IPS-11a (cell line): Measurements from ENCODE around the gene SPATA2L.

Experiments used
- H3K4me3 ChIP-seq: one replicate; pipeline ENCODE4 v1.5.1; 2013; ENCODE audit warnings: low read depth, low read length, control low read depth

SPATA2L gene

DNA sequence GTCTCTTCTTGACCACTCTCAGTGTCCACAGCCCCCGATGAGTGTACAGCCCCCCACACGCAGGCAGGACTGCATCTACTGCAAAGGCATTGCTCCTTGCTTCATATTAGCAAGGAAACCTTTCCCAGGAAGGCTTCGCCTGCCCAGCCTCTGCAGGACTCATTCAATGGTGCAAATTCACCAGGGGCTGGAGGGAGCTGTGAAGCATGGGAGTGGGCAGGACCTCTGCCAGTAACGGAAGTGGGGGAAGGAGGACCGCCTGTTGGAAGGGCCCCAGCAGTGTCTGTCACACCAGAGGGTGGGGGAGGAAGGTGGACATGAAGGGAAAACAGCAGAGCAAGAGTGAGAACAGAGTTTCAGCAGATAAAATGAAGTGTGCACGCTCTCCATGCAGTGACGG lies 41.4 kb downstream of the SPATA2L start:
- H3K4me3 ChIP-seq = no peak overlapping the region

DNA sequence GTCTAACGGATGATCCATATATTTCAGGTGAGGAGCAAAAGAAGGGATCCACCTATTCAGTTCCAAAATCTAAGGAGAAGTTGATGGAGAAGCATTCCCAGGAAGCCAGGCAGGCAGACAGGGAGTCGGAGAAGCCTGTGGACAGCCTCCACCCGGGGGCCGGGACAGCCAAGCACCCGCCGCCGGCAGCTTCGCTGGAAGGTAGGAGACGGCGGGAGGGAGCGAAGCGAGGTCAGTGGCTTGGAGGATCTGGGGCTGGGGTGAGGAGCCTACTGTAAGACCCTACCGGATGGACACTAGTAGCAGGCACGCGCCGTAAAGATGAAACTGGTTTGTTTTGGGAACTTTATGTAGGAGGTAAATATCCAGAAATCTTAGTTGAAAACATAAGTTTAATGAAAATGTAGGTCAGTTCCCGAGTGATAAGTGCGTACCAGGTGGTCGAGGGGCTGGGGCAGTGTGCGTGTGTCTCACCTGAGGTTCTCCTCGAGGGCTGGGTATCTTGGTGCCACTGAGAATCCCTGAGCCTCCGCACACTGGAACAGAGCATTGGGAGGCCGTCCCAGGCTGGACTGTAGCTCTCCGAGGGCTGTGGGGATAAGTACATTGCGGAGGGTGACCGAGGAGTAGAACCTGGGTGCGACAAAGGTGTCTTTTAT lies 43.2 kb downstream of the SPATA2L start:
- H3K4me3 ChIP-seq = peak overlapping the region; percentile 87

DNA sequence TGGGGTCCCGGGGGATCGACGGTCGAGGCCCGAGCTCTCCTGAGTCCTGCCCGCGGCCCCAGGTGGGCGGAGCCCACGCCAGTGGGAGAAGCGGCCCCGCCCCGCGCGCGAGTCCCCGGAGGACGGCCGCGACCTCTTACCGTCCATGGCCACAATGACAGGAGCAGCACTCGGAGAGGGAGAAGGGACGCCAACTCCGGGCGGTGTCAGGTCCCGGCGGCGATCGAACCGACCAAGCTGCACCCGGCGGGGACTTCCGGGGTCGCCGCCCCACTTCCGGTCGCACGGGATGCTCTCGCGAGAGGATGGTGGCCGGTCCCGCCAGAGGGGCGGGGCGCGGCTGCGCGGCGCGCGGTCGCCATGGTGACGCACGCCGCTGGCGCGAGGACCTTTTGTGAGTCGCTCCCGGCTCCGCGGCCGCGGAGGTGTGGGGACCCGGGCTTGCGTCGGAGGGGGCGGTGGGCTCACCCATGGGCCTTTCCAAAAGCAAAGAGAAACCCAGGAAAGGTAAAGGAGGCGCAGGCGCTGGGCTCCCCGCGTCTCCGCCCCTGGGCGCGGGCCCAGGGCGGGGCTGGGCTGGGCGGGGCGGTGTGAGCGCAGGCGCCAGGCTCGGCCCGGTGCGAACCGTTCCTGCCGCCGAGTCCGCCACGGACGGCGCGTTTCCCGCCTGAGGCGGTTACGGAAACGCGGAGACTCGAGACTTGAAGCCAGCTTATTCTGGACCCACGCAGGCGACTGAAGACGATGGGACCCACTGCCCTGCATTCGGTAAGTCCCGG lies 43.9 kb downstream of the SPATA2L start, which contains the start of the genes CHMP1A and SPATA33:
TSS of gene CHMP1A (minus strand) at position 267 of the 779 bp plus-strand sequence. CDS start at position 147, 120 bp downstream.
TSS of gene SPATA33 (plus strand) at position 395 of the 779 bp plus-strand sequence. CDS start at position 471, 76 bp downstream.
- H3K4me3 ChIP-seq = peak within 1 kb of the TSS; percentile 87

DNA sequence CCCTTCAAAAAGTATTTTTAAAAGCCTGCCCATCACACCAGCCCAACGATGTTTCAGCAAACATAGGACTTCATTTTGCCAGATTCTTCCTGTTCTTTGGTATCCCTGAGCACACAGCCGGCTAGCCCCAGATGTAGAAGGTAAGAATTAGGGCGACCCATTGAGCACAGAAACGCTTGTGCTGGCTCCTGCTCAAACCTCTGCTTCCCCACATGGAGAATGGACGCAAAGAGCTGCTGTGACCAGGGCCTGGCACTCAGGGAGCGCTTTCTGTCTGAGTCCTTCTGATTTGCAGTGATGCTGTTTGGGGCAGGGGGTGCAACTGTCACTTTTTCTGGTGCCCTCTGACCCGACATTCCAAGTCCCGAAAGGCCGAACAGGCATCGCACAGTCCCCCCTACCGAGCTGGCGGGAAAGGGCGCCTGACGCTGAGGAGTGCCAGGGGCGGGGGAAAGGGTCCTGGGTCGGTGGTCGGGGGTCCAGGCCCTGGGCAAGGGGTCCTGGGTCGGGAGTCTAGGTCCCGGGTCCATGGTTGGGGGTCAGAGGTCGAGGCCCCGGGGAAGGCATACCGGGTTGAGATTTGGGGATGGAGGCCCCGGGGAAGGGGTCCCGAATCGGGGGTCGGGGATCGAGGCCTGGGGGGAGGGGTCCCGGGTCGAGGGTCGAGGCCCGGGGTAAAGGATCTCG lies 44.9 kb downstream of the SPATA2L start:
- H3K4me3 ChIP-seq = peak overlapping the region; percentile 87

DNA sequence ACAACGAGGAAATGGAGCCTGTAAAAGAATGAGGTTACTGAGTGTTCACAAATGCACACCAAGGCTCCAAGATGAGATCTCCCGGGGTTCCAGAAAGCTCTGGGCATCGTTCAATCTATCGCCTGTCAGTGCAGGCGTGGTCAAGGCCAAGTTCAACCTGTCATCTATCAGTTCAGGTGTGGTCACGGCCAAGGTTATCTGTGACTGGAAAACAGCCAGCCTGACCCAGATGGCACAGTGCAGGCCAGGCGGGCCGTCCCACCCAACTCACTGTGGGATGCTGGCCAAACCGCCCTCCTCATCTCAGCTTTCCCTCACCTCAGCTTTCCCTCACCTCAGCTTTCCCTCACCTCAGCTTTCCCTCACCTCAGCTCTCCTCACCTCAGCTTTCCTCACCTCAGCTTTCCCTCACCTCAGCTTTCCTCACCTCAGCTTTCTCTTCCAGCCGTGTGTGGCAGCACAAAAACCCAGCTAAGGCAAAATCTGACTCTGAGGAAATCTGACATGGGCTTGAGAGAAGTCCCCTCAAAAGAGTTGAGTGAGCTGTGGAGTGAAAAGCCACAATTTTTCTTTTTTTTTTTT lies 46.4 kb downstream of the SPATA2L start:
- H3K4me3 ChIP-seq = no peak overlapping the region

DNA sequence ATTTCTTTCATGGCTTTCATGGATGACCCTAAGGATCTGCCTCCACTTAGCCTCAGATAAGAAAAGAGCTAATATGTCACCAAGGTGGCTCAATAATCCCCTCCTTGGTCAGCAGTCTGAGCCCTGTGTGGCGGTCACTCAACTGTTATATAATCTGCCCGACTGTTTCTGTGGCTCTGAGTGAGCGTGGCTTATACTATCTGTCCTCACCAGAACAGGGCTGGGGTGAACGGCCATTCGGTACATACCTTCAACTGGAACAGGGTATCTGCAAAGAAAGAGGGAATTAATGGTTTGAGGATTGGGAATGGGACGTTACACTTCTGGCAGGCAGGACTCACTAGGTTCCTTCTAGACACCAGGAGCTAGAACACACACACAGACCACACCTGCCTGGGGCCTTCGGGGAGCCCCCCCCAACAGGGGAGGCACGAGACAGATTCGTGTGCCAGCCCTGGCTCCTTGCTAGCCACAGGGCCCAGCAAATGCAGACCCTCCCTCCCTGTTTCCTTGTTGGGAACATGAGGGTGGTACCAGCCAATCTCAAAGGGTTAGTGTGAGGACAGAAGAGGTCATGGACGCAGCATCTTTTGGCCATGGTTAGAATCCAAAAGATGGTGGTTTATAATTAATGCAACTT lies 47.7 kb downstream of the SPATA2L start:
- no peak overlapping the region for H3K4me3 ChIP-seq

DNA sequence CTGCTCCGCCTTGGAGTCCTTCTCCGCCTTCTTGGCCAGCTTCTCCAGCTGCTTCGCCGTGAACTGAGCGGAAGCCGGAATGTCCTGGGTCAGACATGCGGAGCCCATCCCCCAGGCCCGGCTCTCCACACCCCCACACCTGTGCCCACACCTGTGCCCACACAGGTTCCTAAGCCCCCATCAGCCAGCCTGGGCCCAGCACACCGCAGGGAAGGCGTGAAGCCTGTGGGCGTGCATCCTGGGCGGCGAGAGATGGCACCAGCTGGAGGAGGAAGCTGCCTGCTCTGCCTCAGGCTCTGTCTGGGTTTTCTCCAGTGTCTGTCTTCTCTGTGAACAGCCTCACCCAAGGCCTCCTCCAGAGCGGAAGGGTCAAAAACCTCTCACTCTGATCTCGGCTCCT lies 49.9 kb downstream of the SPATA2L start:
- H3K4me3 ChIP-seq = no peak overlapping the region

DNA sequence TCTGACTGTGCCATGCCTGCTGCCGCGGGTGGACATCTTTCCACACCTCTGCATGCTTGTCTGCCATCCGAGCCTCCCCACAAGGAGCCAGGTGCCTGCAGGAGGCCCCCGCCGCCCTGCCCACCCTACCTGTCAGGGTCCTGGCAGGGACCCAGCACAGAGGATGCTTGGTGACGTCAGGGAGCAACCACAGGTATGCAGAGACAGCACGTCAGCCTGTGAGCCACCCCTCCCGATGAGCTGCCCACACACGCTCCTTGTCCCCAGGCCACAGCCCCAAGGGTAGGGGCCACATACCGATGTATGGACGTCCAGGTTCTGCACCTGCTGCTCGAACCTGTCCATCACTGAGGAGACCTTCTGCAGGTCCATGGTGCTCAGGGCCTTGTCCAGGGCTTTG lies 54.6 kb downstream of the SPATA2L start:
- H3K4me3 ChIP-seq = no peak overlapping the region
